Measurements from ENCODE around the gene GRIA1. TPM values are rescaled to one million over a fixed set of nuclear protein-coding genes. Genes with fewer than 3 reads are reported as not detected.
A peak's percentile ranks its signal among the peaks of the same experiment; 100 is the strongest.

Gene GRIA1
- total RNA-seq, 1 experiment from 2014 or later = not detected

DNA sequence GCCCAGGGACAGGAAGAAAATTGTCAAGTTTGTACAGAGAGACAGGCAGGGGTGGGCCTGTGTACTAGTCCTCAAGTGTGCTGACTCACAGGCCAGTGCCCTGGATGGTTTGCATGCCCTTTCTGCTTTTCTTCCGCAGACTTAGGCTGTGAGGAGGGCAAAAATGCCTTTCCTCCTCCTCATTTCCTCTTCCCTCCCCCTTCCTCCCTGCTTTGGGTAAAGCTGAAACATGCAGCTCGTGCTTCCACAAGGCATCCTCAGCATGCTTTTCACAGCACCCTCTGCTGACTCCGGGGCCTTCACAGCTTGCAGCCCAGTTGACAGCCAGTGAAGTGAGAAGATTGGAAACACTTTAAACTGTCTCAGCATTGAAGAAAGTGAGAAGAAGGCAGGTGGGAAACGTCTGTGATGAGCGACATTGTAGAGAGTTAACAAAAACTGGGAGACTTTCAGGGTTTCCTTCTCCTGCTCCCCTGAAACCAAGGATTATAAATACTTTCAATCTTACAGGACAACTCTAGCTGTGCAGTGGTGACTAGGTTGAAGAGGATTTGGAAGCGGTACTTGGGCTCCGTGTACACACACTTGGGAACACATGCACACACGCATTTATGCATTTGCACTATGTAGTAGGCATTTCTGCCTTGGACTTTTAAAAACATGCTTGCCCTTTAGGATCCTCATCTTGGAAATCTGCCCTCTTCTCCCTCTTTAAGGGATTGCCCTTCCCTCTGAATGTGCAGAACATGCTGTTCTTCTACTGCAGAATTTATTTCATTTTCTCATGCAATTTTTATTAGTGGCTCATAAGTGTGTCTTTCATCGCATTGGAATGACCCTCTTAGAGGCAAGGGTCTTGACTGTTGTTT, 138.8 kb downstream of the GRIA1 start:
- Histone ChIP-seq H3K9me3 (ENCODE audit: control insufficient read depth, insufficient read depth, low read depth, low read length) (no peaks in the 10 kb centered on the region), H3K27ac (ENCODE audit: low read length) (no peak overlapping the region), H3K4me3 (ENCODE audit: low read depth in 2 of 2, low read length in 2 of 2) (no peak overlapping the region), H3K36me3 (ENCODE audit: control insufficient read depth, insufficient read depth, low read length) (no peaks in the 10 kb centered on the region), H3K4me1 (ENCODE audit: control insufficient read depth, insufficient read depth, low read length) (no peaks in the 10 kb centered on the region), H3K27me3 (ENCODE audit: control insufficient read depth, insufficient read depth, low read length) (no peaks in the 10 kb centered on the region)
- TF ChIP-seq SIN3A (IDR thresholded peaks at IDR 0.05; ENCODE audit: borderline replicate concordance, insufficient read depth, low read depth, low read length) (no peak), TCF7L2 (IDR thresholded peaks at IDR 0.05; ENCODE audit: low read depth, low read length) (no peak)
- TF ChIP-seq, protein P1, sequence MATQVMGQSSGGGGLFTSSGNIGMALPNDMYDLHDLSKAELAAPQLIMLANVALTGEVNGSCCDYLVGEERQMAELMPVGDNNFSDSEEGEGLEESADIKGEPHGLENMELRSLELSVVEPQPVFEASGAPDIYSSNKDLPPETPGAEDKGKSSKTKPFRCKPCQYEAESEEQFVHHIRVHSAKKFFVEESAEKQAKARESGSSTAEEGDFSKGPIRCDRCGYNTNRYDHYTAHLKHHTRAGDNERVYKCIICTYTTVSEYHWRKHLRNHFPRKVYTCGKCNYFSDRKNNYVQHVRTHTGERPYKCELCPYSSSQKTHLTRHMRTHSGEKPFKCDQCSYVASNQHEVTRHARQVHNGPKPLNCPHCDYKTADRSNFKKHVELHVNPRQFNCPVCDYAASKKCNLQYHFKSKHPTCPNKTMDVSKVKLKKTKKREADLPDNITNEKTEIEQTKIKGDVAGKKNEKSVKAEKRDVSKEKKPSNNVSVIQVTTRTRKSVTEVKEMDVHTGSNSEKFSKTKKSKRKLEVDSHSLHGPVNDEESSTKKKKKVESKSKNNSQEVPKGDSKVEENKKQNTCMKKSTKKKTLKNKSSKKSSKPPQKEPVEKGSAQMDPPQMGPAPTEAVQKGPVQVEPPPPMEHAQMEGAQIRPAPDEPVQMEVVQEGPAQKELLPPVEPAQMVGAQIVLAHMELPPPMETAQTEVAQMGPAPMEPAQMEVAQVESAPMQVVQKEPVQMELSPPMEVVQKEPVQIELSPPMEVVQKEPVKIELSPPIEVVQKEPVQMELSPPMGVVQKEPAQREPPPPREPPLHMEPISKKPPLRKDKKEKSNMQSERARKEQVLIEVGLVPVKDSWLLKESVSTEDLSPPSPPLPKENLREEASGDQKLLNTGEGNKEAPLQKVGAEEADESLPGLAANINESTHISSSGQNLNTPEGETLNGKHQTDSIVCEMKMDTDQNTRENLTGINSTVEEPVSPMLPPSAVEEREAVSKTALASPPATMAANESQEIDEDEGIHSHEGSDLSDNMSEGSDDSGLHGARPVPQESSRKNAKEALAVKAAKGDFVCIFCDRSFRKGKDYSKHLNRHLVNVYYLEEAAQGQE (IDR thresholded peaks at IDR 0.05; ENCODE audit: insufficient read depth in 1 of 2, low read depth in 2 of 2, low read length in 1 of 2) = no peak
- TF ChIP-seq, protein P2, sequence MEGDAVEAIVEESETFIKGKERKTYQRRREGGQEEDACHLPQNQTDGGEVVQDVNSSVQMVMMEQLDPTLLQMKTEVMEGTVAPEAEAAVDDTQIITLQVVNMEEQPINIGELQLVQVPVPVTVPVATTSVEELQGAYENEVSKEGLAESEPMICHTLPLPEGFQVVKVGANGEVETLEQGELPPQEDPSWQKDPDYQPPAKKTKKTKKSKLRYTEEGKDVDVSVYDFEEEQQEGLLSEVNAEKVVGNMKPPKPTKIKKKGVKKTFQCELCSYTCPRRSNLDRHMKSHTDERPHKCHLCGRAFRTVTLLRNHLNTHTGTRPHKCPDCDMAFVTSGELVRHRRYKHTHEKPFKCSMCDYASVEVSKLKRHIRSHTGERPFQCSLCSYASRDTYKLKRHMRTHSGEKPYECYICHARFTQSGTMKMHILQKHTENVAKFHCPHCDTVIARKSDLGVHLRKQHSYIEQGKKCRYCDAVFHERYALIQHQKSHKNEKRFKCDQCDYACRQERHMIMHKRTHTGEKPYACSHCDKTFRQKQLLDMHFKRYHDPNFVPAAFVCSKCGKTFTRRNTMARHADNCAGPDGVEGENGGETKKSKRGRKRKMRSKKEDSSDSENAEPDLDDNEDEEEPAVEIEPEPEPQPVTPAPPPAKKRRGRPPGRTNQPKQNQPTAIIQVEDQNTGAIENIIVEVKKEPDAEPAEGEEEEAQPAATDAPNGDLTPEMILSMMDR (IDR thresholded peaks at IDR 0.05) = no peak
- peak; percentile 59 for DNase-seq (ENCODE audit: low read depth, low spot score)
- BruUV-seq (replicated peaks) = no TSS peak
- intact Hi-C loops (cut with micrococcal nuclease; ENCODE audit: unreplicated experiment) (no loop called here), in situ Hi-C loops (cut with HindIII; ENCODE audit: low pct_unique_long_range_greater_than_20kb, low sequenced_read_pairs) (no loop called here)
- ChIA-PET CTCF (no interaction called here), POLR2A (no interaction called here)
- peak; percentile 45 for ATAC-seq

DNA sequence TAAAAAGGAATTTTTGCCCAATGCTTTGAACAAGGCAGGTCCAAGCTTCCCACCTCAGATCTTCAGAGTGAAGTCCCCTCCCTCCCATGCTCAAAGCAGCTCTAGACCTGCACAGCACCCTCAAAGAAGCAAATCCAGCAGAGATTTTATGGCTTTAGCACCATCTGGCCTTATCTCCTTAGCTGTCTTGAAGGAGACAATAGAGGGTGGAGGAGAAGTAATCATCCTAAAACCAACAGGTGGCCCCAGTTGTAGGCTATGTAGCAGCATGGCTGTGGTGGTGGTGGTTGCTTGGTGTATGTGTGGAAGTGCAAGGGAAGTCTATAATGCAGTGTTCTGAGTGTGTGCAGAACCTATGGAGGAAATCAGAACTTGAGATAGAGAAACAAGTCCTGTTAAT, 140.1 kb downstream of the GRIA1 start:
- Histone ChIP-seq H3K36me3 (ENCODE audit: control insufficient read depth, insufficient read depth, low read length) (no peaks in the 10 kb centered on the region), H3K4me3 (ENCODE audit: low read depth in 2 of 2, low read length in 2 of 2) (no peak overlapping the region), H3K9me3 (ENCODE audit: control insufficient read depth, insufficient read depth, low read depth, low read length) (no peaks in the 10 kb centered on the region), H3K27ac (ENCODE audit: low read length) (no peak overlapping the region), H3K4me1 (ENCODE audit: control insufficient read depth, insufficient read depth, low read length) (no peaks in the 10 kb centered on the region), H3K27me3 (ENCODE audit: control insufficient read depth, insufficient read depth, low read length) (no peaks in the 10 kb centered on the region)
- ChIA-PET POLR2A (no interaction called here), CTCF (no interaction called here)
- BruUV-seq (replicated peaks) = no TSS peak
- TF ChIP-seq, protein P1 (IDR thresholded peaks at IDR 0.05; ENCODE audit: insufficient read depth in 1 of 2, low read depth in 2 of 2, low read length in 1 of 2) = no peak
- no peak for TF ChIP-seq SIN3A (IDR thresholded peaks at IDR 0.05; ENCODE audit: borderline replicate concordance, insufficient read depth, low read depth, low read length)
- TF ChIP-seq TCF7L2 (IDR thresholded peaks at IDR 0.05; ENCODE audit: low read depth, low read length) = no peak
- no peak for TF ChIP-seq POLR2AphosphoS5 (IDR thresholded peaks at IDR 0.05; ENCODE audit: low read depth, low read length)
- TF ChIP-seq, protein P2 (IDR thresholded peaks at IDR 0.05) = no peak
- in situ Hi-C loops (cut with HindIII; ENCODE audit: low pct_unique_long_range_greater_than_20kb, low sequenced_read_pairs) = no loop called here
- DNase-seq (ENCODE audit: low read depth, low spot score) (no peak), ATAC-seq (no peak)
- intact Hi-C loops (cut with micrococcal nuclease; ENCODE audit: unreplicated experiment) = no loop called here
